Endothelial cell of umbilical vein (primary cell): ENCODE results near the gene DNAJC22.

Experiments
- MAX ChIP-seq: IDR thresholded peaks from 2 replicates; pipeline ENCODE4 v1.6.1; 2011; ENCODE audit not compliant: insufficient read depth, insufficient read length
- POLR2A ChIP-seq: IDR thresholded peaks from 2 replicates; pipeline ENCODE4 v1.6.1; 2012; ENCODE audit warnings: low read depth, mild to moderate bottlenecking, control low read depth, low read length
- POLR2AphosphoS5 ChIP-seq: IDR thresholded peaks from 2 replicates; pipeline ENCODE4 v1.6.1; 2012; ENCODE audit warnings: low read depth, mild to moderate bottlenecking, control low read depth, low read length, moderate library complexity; ENCODE audit not compliant: insufficient read depth
- TF ChIP-seq, protein P1 (sequence below), 2 donors: IDR thresholded peaks; 1 replicate in 1 of 2; 2 replicates in 1 of 2; pipeline ENCODE4 v1.5.1; 2011; ENCODE audit warnings: low read length in 2 of 2, mild to moderate bottlenecking in 2 of 2, moderate library complexity in 2 of 2, control low read depth in 1 of 2, inconsistent platforms in 1 of 2, low read depth in 1 of 2; ENCODE audit not compliant: insufficient read depth in 1 of 2; ENCODE audit errors: extremely low read depth in 1 of 2

- TF ChIP-seq, protein P1, sequence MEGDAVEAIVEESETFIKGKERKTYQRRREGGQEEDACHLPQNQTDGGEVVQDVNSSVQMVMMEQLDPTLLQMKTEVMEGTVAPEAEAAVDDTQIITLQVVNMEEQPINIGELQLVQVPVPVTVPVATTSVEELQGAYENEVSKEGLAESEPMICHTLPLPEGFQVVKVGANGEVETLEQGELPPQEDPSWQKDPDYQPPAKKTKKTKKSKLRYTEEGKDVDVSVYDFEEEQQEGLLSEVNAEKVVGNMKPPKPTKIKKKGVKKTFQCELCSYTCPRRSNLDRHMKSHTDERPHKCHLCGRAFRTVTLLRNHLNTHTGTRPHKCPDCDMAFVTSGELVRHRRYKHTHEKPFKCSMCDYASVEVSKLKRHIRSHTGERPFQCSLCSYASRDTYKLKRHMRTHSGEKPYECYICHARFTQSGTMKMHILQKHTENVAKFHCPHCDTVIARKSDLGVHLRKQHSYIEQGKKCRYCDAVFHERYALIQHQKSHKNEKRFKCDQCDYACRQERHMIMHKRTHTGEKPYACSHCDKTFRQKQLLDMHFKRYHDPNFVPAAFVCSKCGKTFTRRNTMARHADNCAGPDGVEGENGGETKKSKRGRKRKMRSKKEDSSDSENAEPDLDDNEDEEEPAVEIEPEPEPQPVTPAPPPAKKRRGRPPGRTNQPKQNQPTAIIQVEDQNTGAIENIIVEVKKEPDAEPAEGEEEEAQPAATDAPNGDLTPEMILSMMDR (IDR thresholded peaks at IDR 0.05; ENCODE audit: extremely low read depth in 1 of 2, insufficient read depth in 1 of 2, low read depth in 1 of 2, low read length in 2 of 2), result no peak
- TF ChIP-seq POLR2AphosphoS5 (no peak), POLR2A (no peak), MAX (no peak)
These were observed 24.4 kb upstream of the DNAJC22 start for GRCh38 chr12:49322367-49322707.
